ENCODE data around the gene BAZ1B. TPM values are rescaled to one million over a fixed set of nuclear protein-coding genes. Genes with fewer than 3 reads are reported as not detected.

Gene BAZ1B
- total RNA-seq, 1 donor from 2014 or later, result 42.4 TPM

- no peak for FAIRE-seq
- DNase-seq (ENCODE audit: low read depth), result no peak
- TF ChIP-seq, protein P1, sequence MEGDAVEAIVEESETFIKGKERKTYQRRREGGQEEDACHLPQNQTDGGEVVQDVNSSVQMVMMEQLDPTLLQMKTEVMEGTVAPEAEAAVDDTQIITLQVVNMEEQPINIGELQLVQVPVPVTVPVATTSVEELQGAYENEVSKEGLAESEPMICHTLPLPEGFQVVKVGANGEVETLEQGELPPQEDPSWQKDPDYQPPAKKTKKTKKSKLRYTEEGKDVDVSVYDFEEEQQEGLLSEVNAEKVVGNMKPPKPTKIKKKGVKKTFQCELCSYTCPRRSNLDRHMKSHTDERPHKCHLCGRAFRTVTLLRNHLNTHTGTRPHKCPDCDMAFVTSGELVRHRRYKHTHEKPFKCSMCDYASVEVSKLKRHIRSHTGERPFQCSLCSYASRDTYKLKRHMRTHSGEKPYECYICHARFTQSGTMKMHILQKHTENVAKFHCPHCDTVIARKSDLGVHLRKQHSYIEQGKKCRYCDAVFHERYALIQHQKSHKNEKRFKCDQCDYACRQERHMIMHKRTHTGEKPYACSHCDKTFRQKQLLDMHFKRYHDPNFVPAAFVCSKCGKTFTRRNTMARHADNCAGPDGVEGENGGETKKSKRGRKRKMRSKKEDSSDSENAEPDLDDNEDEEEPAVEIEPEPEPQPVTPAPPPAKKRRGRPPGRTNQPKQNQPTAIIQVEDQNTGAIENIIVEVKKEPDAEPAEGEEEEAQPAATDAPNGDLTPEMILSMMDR (IDR thresholded peaks at IDR 0.05; ENCODE audit: insufficient read depth, low read length, severe bottlenecking), result no peak
- H3K4me3 ChIP-seq (ENCODE audit: low read depth, low read length), result no peak overlapping the region
- H3K36me3 ChIP-seq (ENCODE audit: control insufficient read depth, insufficient read depth, low read length), result no peaks in the 10 kb centered on the region
- H3K27me3 ChIP-seq (ENCODE audit: control insufficient read depth, insufficient read depth, low read length), result no peaks in the 10 kb centered on the region
These were observed 124.4 kb downstream of the BAZ1B start for GRCh38 chr7:73397521-73398281.

DNA sequence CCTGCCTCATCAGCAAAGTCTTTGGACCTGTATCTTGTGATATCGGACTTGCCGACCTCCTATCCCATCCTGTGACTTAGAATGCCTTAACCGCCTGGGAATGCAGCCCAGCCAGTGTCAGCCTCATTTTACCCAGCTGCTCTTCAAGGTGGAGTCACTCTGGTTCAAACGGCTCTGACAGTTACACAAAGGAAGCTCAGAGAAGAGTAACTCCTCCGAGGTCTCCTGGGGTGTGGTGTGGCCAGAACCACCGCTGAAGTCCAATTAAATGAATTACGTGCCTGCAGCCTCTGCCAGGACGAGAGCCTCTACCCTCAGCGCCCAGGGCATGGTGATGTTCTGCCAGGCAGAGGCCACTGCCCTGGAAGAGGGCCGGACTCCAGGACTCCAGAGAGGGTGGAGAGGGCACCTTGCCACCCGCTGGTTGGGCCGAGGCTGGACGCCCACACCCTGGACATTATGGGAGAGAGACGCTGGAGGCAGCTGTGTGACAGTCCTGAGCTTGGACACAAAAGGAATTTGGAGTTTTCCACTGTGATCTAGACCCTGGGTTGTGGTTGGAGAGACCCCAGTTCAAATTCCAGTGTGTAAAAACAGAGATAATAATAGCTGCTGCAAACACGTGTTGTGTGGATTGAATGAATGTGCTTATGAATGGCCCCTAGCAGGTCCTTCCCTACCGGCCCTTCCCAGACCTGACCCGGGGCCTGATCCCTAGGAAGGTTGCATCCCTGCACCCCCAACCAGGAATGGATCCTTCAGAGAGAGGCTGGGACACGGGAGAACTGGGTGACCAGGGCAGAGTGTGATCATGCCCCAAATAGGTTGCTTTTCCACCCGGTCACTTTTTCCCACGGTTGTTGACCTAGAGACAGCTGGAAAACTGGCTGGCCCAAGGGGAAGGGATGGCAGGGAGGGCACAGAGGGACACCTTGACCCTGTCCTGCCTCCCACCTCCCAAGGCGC is 126.3 kb downstream of the BAZ1B start:
- TF ChIP-seq, protein P1 (IDR thresholded peaks at IDR 0.05; ENCODE audit: insufficient read depth, low read length, severe bottlenecking), result no peak
- FAIRE-seq (no peak), DNase-seq (ENCODE audit: low read depth) (no peak)
- Histone ChIP-seq H3K27me3 (ENCODE audit: control insufficient read depth, insufficient read depth, low read length) (no peaks in the 10 kb centered on the region), H3K36me3 (ENCODE audit: control insufficient read depth, insufficient read depth, low read length) (no peaks in the 10 kb centered on the region), H3K4me3 (ENCODE audit: low read depth, low read length) (no peak overlapping the region)

GRCh38 chr7:73394422-73394821 is 127.7 kb downstream of the BAZ1B start:
- FAIRE-seq, result no peak
- TF ChIP-seq, protein P1 (IDR thresholded peaks at IDR 0.05; ENCODE audit: insufficient read depth, low read length, severe bottlenecking), result no peak

GRCh38 chr7:73391396-73391795 is 130.7 kb downstream of the BAZ1B start:
- FAIRE-seq (no peak), DNase-seq (ENCODE audit: low read depth) (no peak)
- no peaks in the 10 kb centered on the region for H3K27me3 ChIP-seq (ENCODE audit: control insufficient read depth, insufficient read depth, low read length)
- H3K36me3 ChIP-seq (ENCODE audit: control insufficient read depth, insufficient read depth, low read length), result no peaks in the 10 kb centered on the region
- TF ChIP-seq, protein P1 (IDR thresholded peaks at IDR 0.05; ENCODE audit: insufficient read depth, low read length, severe bottlenecking), result no peak
- no peak overlapping the region for H3K4me3 ChIP-seq (ENCODE audit: low read depth, low read length)

More at GRCh38 chr7:73394422-73394821, 127.7 kb downstream of the BAZ1B start:
- Histone ChIP-seq H3K4me3 (ENCODE audit: low read depth, low read length) (no peak overlapping the region), H3K27me3 (ENCODE audit: control insufficient read depth, insufficient read depth, low read length) (no peaks in the 10 kb centered on the region), H3K36me3 (ENCODE audit: control insufficient read depth, insufficient read depth, low read length) (no peaks in the 10 kb centered on the region)
- DNase-seq (ENCODE audit: low read depth), result no peak

Other genes starting within 250 kb of the BAZ1B start
- gene NSUN5, start 213.5 kb downstream of the BAZ1B start, total RNA-seq, result 39.3 and 50.0 TPM in 2 replicates
- gene TRIM50, start 194.2 kb downstream of the BAZ1B start, total RNA-seq, result not detected in 2 replicates
- not detected in 2 replicates for gene FKBP6, start 194.1 kb downstream of the BAZ1B start, total RNA-seq
- gene FZD9, start 88.5 kb downstream of the BAZ1B start, total RNA-seq, result 0.51 and 1.1 TPM in 2 replicates
- 21.3 and 23.6 TPM in 2 replicates for gene BCL7B, start 35.4 kb upstream of the BAZ1B start, total RNA-seq
- gene TBL2, start 56.3 kb upstream of the BAZ1B start, total RNA-seq, result 63.4 and 78.7 TPM in 2 replicates
- under 0.01 TPM in 1 of 2 replicates, not detected in the other for gene MLXIPL, start 102.2 kb upstream of the BAZ1B start, total RNA-seq
- gene VPS37D, start 145.5 kb upstream of the BAZ1B start, total RNA-seq, result 1.0 and 2.4 TPM in 2 replicates
- gene DNAJC30, start 161.2 kb upstream of the BAZ1B start, total RNA-seq, result 0.79 and 1.2 TPM in 2 replicates
- gene BUD23, start 161.3 kb upstream of the BAZ1B start, total RNA-seq, result 97.9 and 104 TPM in 2 replicates
- 7.3 and 12.4 TPM in 2 replicates for gene STX1A, start 197.4 kb upstream of the BAZ1B start, total RNA-seq
- gene ABHD11, start 216.5 kb upstream of the BAZ1B start, total RNA-seq, result 6.5 and 7.1 TPM in 2 replicates
- gene CLDN3, start 248.0 kb upstream of the BAZ1B start, total RNA-seq, result not detected in 2 replicates

Measured in bronchial epithelial cell (primary cell).